B cell (primary cell): ENCODE measurements around the gene TBC1D3L.
"Not testable (repeated sequence)": the region's sequence is repeated elsewhere in the genome, so short reads cannot be mapped to it uniquely, and the experiment has no call there.

Experiments
- CTCF ChIP-seq: fragments of 200-600 bp; IDR thresholded peaks from one replicate; pipeline ENCODE4 v1.8.0; 2022; ENCODE audit warnings: antibody characterized with exemption, mild to moderate bottlenecking
- EZH2 ChIP-seq: IDR thresholded peaks from 2 replicates; pipeline ENCODE4 v1.6.1; 2012; ENCODE audit warnings: borderline replicate concordance, low read depth, mild to moderate bottlenecking, moderate library complexity, low read length; ENCODE audit not compliant: insufficient read depth, poor library complexity, severe bottlenecking

GRCh38 chr17:37988960-37989359 is at the start of gene TBC1D3L:
- TF ChIP-seq CTCF, EZH2: not testable (repeated sequence)
